IPS-20b (cell line): ENCODE data around the gene RHOT1.
"Not testable (repeated sequence)": the region's sequence is repeated elsewhere in the genome, so short reads cannot be mapped to it uniquely, and the experiment has no call there.

Experiments used
- H3K27ac ChIP-seq: one replicate; pipeline ENCODE4 v1.5.1; 2013; ENCODE audit warnings: low read length
- H3K27me3 ChIP-seq: 2 replicates; pipeline ENCODE4 v1.6.1; 2013; ENCODE audit warnings: mild to moderate bottlenecking, low read length, inconsistent platforms; ENCODE audit not compliant: insufficient read depth
- H3K36me3 ChIP-seq: 2 replicates; pipeline ENCODE4 v1.6.1; 2013; ENCODE audit warnings: low read depth, mild to moderate bottlenecking, inconsistent platforms, low read length, moderate library complexity; ENCODE audit not compliant: insufficient read depth
- H3K4me1 ChIP-seq: 2 replicates; pipeline ENCODE4 v1.6.1; 2013; ENCODE audit warnings: mild to moderate bottlenecking, control low read depth, inconsistent platforms, low read length, moderate library complexity; ENCODE audit not compliant: insufficient read depth
- H3K4me3 ChIP-seq: 2 replicates; pipeline ENCODE4 v1.5.1; 2013; ENCODE audit warnings: mild to moderate bottlenecking, low read length, inconsistent platforms
- H3K9ac ChIP-seq: 2 replicates; pipeline ENCODE4 v1.6.1; 2013; ENCODE audit warnings: low read depth, mild to moderate bottlenecking, inconsistent platforms, low read length, moderate library complexity
- H3K9me3 ChIP-seq: 2 replicates; pipeline ENCODE4 v1.6.1; 2013; ENCODE audit warnings: mild to moderate bottlenecking, low read depth, low read length, inconsistent platforms; ENCODE audit not compliant: insufficient read depth

RHOT1 gene

GRCh38 chr17:32142038-32142856 lies at the start of gene RHOT1:
Gene RHOT1, plus strand, starts transcription at chr17:32142502. Its CDS starts 191 bp downstream, at chr17:32142693.
- peak within 1 kb of the TSS; percentile 79 for H3K27ac ChIP-seq
- H3K9me3 ChIP-seq, result no peaks in the 10 kb centered on the region
- H3K9ac ChIP-seq, result peak within 1 kb of the TSS; percentile 88
- H3K36me3 ChIP-seq, result no peaks in the 10 kb centered on the region
- peak within 1 kb of the TSS; percentile 99 for H3K4me3 ChIP-seq
- H3K27me3 ChIP-seq, result no peaks in the 10 kb centered on the region
- peaks cover 12% of the 10 kb centered on the region for H3K4me1 ChIP-seq

GRCh38 chr17:32099686-32100085 lies 42.6 kb upstream of the RHOT1 start:
- Histone ChIP-seq H3K9ac (no peak overlapping the region), H3K4me3 (no peak overlapping the region), H3K9me3 (no peaks in the 10 kb centered on the region), H3K36me3 (no peaks in the 10 kb centered on the region), H3K4me1 (peaks cover 6% of the 10 kb centered on the region; the same call in 1 of the 2 replicates), H3K27me3 (no peaks in the 10 kb centered on the region), H3K27ac (no peak overlapping the region)

GRCh38 chr17:32100323-32100722 lies 42.0 kb upstream of the RHOT1 start:
- H3K27ac ChIP-seq, H3K4me1 ChIP-seq: not testable (repeated sequence)

GRCh38 chr17:32100971-32101631 lies 41.2 kb upstream of the RHOT1 start:
- Histone ChIP-seq H3K27ac (no peak overlapping the region), H3K9ac (no peak overlapping the region), H3K9me3 (no peaks in the 10 kb centered on the region), H3K27me3 (no peaks in the 10 kb centered on the region), H3K4me1 (peaks cover 6% of the 10 kb centered on the region; the same call in 1 of the 2 replicates), H3K36me3 (no peaks in the 10 kb centered on the region), H3K4me3 (no peak overlapping the region)

More at GRCh38 chr17:32100323-32100722, 42.0 kb upstream of the RHOT1 start:
- H3K9ac ChIP-seq, H3K4me3 ChIP-seq, H3K27me3 ChIP-seq, H3K9me3 ChIP-seq, H3K36me3 ChIP-seq: not testable (repeated sequence)

GRCh38 chr17:32102172-32102571 lies 40.1 kb upstream of the RHOT1 start:
- H3K27ac ChIP-seq, result no peak overlapping the region
- no peaks in the 10 kb centered on the region for H3K36me3 ChIP-seq
- H3K27me3 ChIP-seq, result no peaks in the 10 kb centered on the region
- no peaks in the 10 kb centered on the region for H3K9me3 ChIP-seq
- H3K4me1 ChIP-seq, result peaks cover 6% of the 10 kb centered on the region; the same call in 1 of the 2 replicates
- no peak overlapping the region for H3K4me3 ChIP-seq
- H3K9ac ChIP-seq, result no peak overlapping the region

GRCh38 chr17:32102646-32103186 lies 39.6 kb upstream of the RHOT1 start:
- no peaks in the 10 kb centered on the region for H3K36me3 ChIP-seq
- H3K4me1 ChIP-seq, result peaks cover 6% of the 10 kb centered on the region; the same call in 1 of the 2 replicates
- no peak overlapping the region for H3K27ac ChIP-seq
- no peaks in the 10 kb centered on the region for H3K27me3 ChIP-seq
- no peaks in the 10 kb centered on the region for H3K9me3 ChIP-seq
- no peak overlapping the region for H3K4me3 ChIP-seq
- no peak overlapping the region for H3K9ac ChIP-seq

- Histone ChIP-seq H3K27me3 (no peaks in the 10 kb centered on the region), H3K4me3 (no peak overlapping the region), H3K36me3 (no peaks in the 10 kb centered on the region), H3K9me3 (no peaks in the 10 kb centered on the region), H3K4me1 (peaks cover 10% of the 10 kb centered on the region; the same call in 1 of the 2 replicates), H3K9ac (no peak overlapping the region), H3K27ac (no peak overlapping the region)
These were observed 38.7 kb upstream of the RHOT1 start for GRCh38 chr17:32103476-32104113.

- Histone ChIP-seq H3K4me1 (peaks cover 10% of the 10 kb centered on the region; the same call in 1 of the 2 replicates), H3K9me3 (no peaks in the 10 kb centered on the region), H3K27me3 (no peaks in the 10 kb centered on the region), H3K36me3 (no peaks in the 10 kb centered on the region), H3K27ac (no peak overlapping the region), H3K4me3 (no peak overlapping the region), H3K9ac (no peak overlapping the region)
These were observed 38.1 kb upstream of the RHOT1 start for GRCh38 chr17:32104158-32104557.

- H3K4me1 ChIP-seq, result not testable (repeated sequence)
These were observed 35.8 kb upstream of the RHOT1 start for GRCh38 chr17:32106471-32106981.

GRCh38 chr17:32107194-32107593 lies 35.1 kb upstream of the RHOT1 start:
- H3K4me1 ChIP-seq, H3K9me3 ChIP-seq, H3K4me3 ChIP-seq, H3K27me3 ChIP-seq, H3K27ac ChIP-seq, H3K9ac ChIP-seq, H3K36me3 ChIP-seq: not testable (repeated sequence)

More at GRCh38 chr17:32106471-32106981, 35.8 kb upstream of the RHOT1 start:
- H3K9ac ChIP-seq, H3K27ac ChIP-seq, H3K4me3 ChIP-seq, H3K36me3 ChIP-seq, H3K27me3 ChIP-seq, H3K9me3 ChIP-seq: not testable (repeated sequence)

GRCh38 chr17:32110596-32110995 lies 31.7 kb upstream of the RHOT1 start:
- Histone ChIP-seq H3K36me3 (no peaks in the 10 kb centered on the region), H3K4me3 (no peak overlapping the region), H3K27ac (no peak overlapping the region), H3K4me1 (peaks cover 3% of the 10 kb centered on the region; the same call in 1 of the 2 replicates), H3K9ac (no peak overlapping the region), H3K9me3 (no peaks in the 10 kb centered on the region), H3K27me3 (no peaks in the 10 kb centered on the region)
